ENCODE measurements around the gene CT47C1.

- TF ChIP-seq TRIM28 (IDR thresholded peaks at IDR 0.05; ENCODE audit: borderline replicate concordance, low read length) (no peak), CTCF (tag by site-specific recombination; IDR thresholded peaks at IDR 0.05) (no peak), KLF1 (tag by site-specific recombination; IDR thresholded peaks at IDR 0.05) (no peak), ZNF449 (tag by site-specific recombination; IDR thresholded peaks at IDR 0.05) (no peak), ZNF530 (tag by site-specific recombination; IDR thresholded peaks at IDR 0.05; ENCODE audit: low read depth) (no peak), ZSCAN5A (tag by site-specific recombination; IDR thresholded peaks at IDR 0.05) (no peak)
Measured at GRCh38 chrX:119055687-119056086, 17.1 kb upstream of the CT47C1 start.
